Measurements from ENCODE around the gene CNGA4. TPM values are rescaled to one million over a fixed set of nuclear protein-coding genes. Genes with fewer than 3 reads are reported as not detected.

Gene CNGA4
- total RNA-seq, 1 donor from 2014 or later, result 0.20 TPM

- ChIA-PET POLR2A (no interaction called here), CTCF (no interaction called here)
- no peak for DNase-seq
- H3K9me3 Mint-ChIP-seq, result no peaks in the 10 kb centered on the region
- no peak for ATAC-seq (ENCODE audit: low read depth)
- no peaks in the 10 kb centered on the region for H3K27me3 Mint-ChIP-seq
- no peak for TF ChIP-seq CTCF (IDR thresholded peaks at IDR 0.05)
- no peak overlapping the region for H3K27ac Mint-ChIP-seq
- peak overlapping the region; percentile 47 for H3K4me3 Mint-ChIP-seq
- H3K36me3 Mint-ChIP-seq (ENCODE audit: low read depth), result peaks cover 12% of the 10 kb centered on the region
- intact Hi-C loops (cut with micrococcal nuclease), result loop anchor here (5.0 to 10.0 kb wide), 2 partner anchors 512 to 606 kb away; partner anchors contain the start of gene TRIM34
- H3K4me1 Mint-ChIP-seq, result peaks cover 34% of the 10 kb centered on the region
These were observed 6.0 kb upstream of the CNGA4 start for GRCh38 chr11:6232899-6233298.

GRCh38 chr11:6233984-6234386, 4.9 kb upstream of the CNGA4 start:
- DNase-seq (no peak), ATAC-seq (ENCODE audit: low read depth) (no peak)
- no peak for TF ChIP-seq CTCF (IDR thresholded peaks at IDR 0.05)
- no peaks in the 10 kb centered on the region for H3K9me3 Mint-ChIP-seq
- intact Hi-C loops (cut with micrococcal nuclease), result loop anchor here (1.0 to 10.0 kb wide), 8 partner anchors 156 to 1625 kb away; partner anchors contain the start of genes ARFIP2, ILK, MRPL17 and RRP8
- POLR2A ChIA-PET, result interaction anchor here (0.6 to 2.1 kb wide), 4 partner anchors 9 to 1753 kb away, joined by 3 to 9 read pairs (median 4); partner anchors contain the start of genes EIF3F and SMPD1
- H3K27me3 Mint-ChIP-seq, result peaks cover 2% of the 10 kb centered on the region
- peak overlapping the region; percentile 92 for H3K27ac Mint-ChIP-seq
- H3K36me3 Mint-ChIP-seq (ENCODE audit: low read depth), result peaks cover 12% of the 10 kb centered on the region
- CTCF ChIA-PET, result no interaction called here
- peak overlapping the region; percentile 99 for H3K4me3 Mint-ChIP-seq
- peaks cover 34% of the 10 kb centered on the region for H3K4me1 Mint-ChIP-seq

GRCh38 chr11:6234387-6235107, 4.3 kb upstream of the CNGA4 start, which contains the start of gene FHIP1B:
Gene FHIP1B (minus strand): TSS chr11:6234636. CDS start chr11:6224516, 10,120 bp downstream.
- Mint-ChIP-seq H3K4me1 (peaks cover 32% of the 10 kb centered on the region), H3K4me3 (peak within 1 kb of the TSS; percentile 99), H3K27me3 (peaks cover 3% of the 10 kb centered on the region), H3K27ac (peak within 1 kb of the TSS; percentile 92), H3K9me3 (no peaks in the 10 kb centered on the region), H3K36me3 (ENCODE audit: low read depth) (peaks cover 8% of the 10 kb centered on the region)
- ChIA-PET CTCF (no interaction called here), POLR2A (interaction anchor here (0.6 to 2.1 kb wide), 4 partner anchors 10 to 1753 kb away, joined by 3 to 9 read pairs (median 4); partner anchors contain the start of genes EIF3F and SMPD1)
- intact Hi-C loops (cut with micrococcal nuclease), result loop anchor here (1.0 to 10.0 kb wide), 9 partner anchors 156 to 1626 kb away; partner anchors contain the start of genes ARFIP2, ILK, MRPL17 and RRP8
- ATAC-seq (ENCODE audit: low read depth), result peak; percentile 93
- TF ChIP-seq CTCF (IDR thresholded peaks at IDR 0.05), result no peak
- peak; percentile 95 for DNase-seq

- Mint-ChIP-seq H3K27ac (no peak overlapping the region), H3K27me3 (peaks cover 8% of the 10 kb centered on the region), H3K4me3 (no peak overlapping the region), H3K36me3 (ENCODE audit: low read depth) (peaks cover 4% of the 10 kb centered on the region), H3K9me3 (no peaks in the 10 kb centered on the region), H3K4me1 (peaks cover 20% of the 10 kb centered on the region)
- DNase-seq (no peak), ATAC-seq (ENCODE audit: low read depth) (no peak)
- intact Hi-C loops (cut with micrococcal nuclease), result loop anchor here (10.0 kb wide), 1 partner anchor 508 kb away; no protein-coding TSS in a partner anchor
- ChIA-PET CTCF (no interaction called here), POLR2A (no interaction called here)
- no peak for TF ChIP-seq CTCF (IDR thresholded peaks at IDR 0.05)
These were observed 1.6 kb upstream of the CNGA4 start for GRCh38 chr11:6237266-6237665.

GRCh38 chr11:6237761-6238302, 1.1 kb upstream of the CNGA4 start:
- H3K27ac Mint-ChIP-seq, result no peak overlapping the region
- ChIA-PET POLR2A (no interaction called here), CTCF (no interaction called here)
- peaks cover 8% of the 10 kb centered on the region for H3K27me3 Mint-ChIP-seq
- intact Hi-C loops (cut with micrococcal nuclease), result loop anchor here (10.0 kb wide), 1 partner anchor 507 kb away; no protein-coding TSS in a partner anchor
- H3K36me3 Mint-ChIP-seq (ENCODE audit: low read depth), result peaks cover 4% of the 10 kb centered on the region
- ATAC-seq (ENCODE audit: low read depth) (no peak), DNase-seq (no peak)
- TF ChIP-seq CTCF (IDR thresholded peaks at IDR 0.05), result no peak
- H3K9me3 Mint-ChIP-seq, result no peaks in the 10 kb centered on the region
- H3K4me1 Mint-ChIP-seq, result peaks cover 20% of the 10 kb centered on the region
- H3K4me3 Mint-ChIP-seq, result no peak overlapping the region

Data from activated B cell treated with CpG ODN at 0.5 μM for 24 hours (primary cell).